Adrenal gland (tissue), 19 donors: ENCODE measurements around the gene PCSK1N. TPM values are rescaled to one million over a fixed set of nuclear protein-coding genes. Genes with fewer than 3 reads are reported as not detected.
"Not testable (repeated sequence)": the region's sequence is repeated elsewhere in the genome, so short reads cannot be mapped to it uniquely, and the experiment has no call there.

Experiments used
- DNase-seq, 7 donors: peaks; one replicate each; pipeline ENCODE4 v3.0.0-alpha.2; 2019 to 2020
- H3K27ac ChIP-seq, 5 donors: fragments of 200-600 bp; sonication (generic) in 4 of 5; 1 replicate in 3 of 5; 2 replicates in 2 of 5; pipeline versions ENCODE4 v1.5.1 to v1.8.0; 2016 to 2020; ENCODE audit warnings: mild to moderate bottlenecking in 1 of 5
- H3K27me3 ChIP-seq: fragments of 200-600 bp; 2 replicates; pipeline ENCODE4 v1.8.0; 2021
- H3K36me3 ChIP-seq, 2 donors: fragments of 200-600 bp; replicated peaks in 1 of 2; 1 replicate in 1 of 2; 2 replicates in 1 of 2; pipeline versions ENCODE4 v1.5.1 to v1.8.0; 2018 to 2022
- H3K4me1 ChIP-seq, 2 donors: fragments of 200-600 bp; replicated peaks in 1 of 2; 1 replicate in 1 of 2; 2 replicates in 1 of 2; pipeline versions ENCODE4 v1.5.1 to v1.8.0; 2018 to 2021
- H3K4me3 ChIP-seq, 4 donors: fragments of 200-600 bp; sonication (generic) in 3 of 4; one replicate each; pipeline ENCODE4 v1.5.1; 2016 to 2018
- H3K9me3 ChIP-seq, 3 donors: fragments of 200-600 bp; sonication (generic) in 1 of 3; replicated peaks in 1 of 3; 1 replicate in 2 of 3; 2 replicates in 1 of 3; pipeline versions ENCODE4 v1.5.1 to v1.8.0; 2016 to 2021
- POLR2A ChIP-seq, 2 donors: fragments of 450-650 bp; IDR thresholded peaks; one replicate each; pipeline ENCODE4 v1.6.1; 2017; ENCODE audit warnings: antibody characterized with exemption in 2 of 2, mild to moderate bottlenecking in 2 of 2, moderate library complexity in 1 of 2
- WGBS, 4 donors: extraction: QIAGEN DNeasy Blood & Tissue Kit in 2 of 4; methylation state at CpG; one replicate each; pipeline versions ENCODE4 v1.1.5 to v1.1.7; 2013 to 2017; 5-methylcytosine and 5-hydroxymethylcytosine counted together
- intact Hi-C, 2 donors: fragments of 100-400 bp; cut with DNase I; formaldehyde crosslinking; loops; one replicate each; pipeline versions ENCODE4 v1.14.1 to v1.15.0; 2022 to 2023
- long read RNA-seq, 10 donors: library from polyadenylated mRNA in 3 of 10; unstranded in 2 of 10; stranded (forward) in 1 of 10; transcript quantifications; one replicate each; pipeline ENCODE4 v2.0.0 and lab custom pipeline, GENCODE V29; 2021 to 2026
- polyA plus RNA-seq, 3 donors: library from polyadenylated mRNA; stranded (reverse); fragments of 200-250 nt in 2 of 3; fragments of 350-450 nt in 1 of 3; fragmentation: Illumina TruSeq in 1 of 3; extraction: RNeasy Lipid Tissue Mini Kit (QIAGEN cat#74804) in 1 of 3; gene quantifications; one replicate each; pipeline ENCODE4 v1.2.3, GENCODE V29; 2013 to 2014
- total RNA-seq, 9 donors: library from RNA; depleted of rRNA in 4 of 9; stranded (reverse); fragments of >200 nt in 4 of 9; fragments of 120-200 nt in 1 of 9; fragmentation: NEBNext Ultra II Directional in 1 of 9; extraction: Animal tissue kit (Norgen Biotek cat#: 25700) in 1 of 9; gene quantifications; one replicate each; pipeline versions ENCODE4 v1.1.0 to v1.2.4, GENCODE V29; 2013 to 2023
- TF ChIP-seq, protein P1 (sequence below), 6 experiments: fragments of 450-650 bp in 4 of 6; fragments of 200-600 bp in 2 of 6; sonication (generic) in 1 of 6; IDR thresholded peaks; 1 replicate in 5 of 6; 2 replicates in 1 of 6; pipeline versions ENCODE4 v1.5.1 to v1.8.0; 2016 to 2021; ENCODE audit warnings: antibody characterized with exemption in 6 of 6, mild to moderate bottlenecking in 2 of 6, moderate library complexity in 1 of 6
- donor health status: healthy with polysubstance abuse.
- donor health status: Bipolar disorder and iron deficiency.
- donor health status: DM: yes; HTN: yes; CAD: no.
- donor health status: DM: no; HTN: no; CAD: no.
- donor health status: DM: no; HTN: no; CAD: no.
- donor health status: DM: yes; HTN: yes; CAD: no.

The PCSK1N gene, protein sequence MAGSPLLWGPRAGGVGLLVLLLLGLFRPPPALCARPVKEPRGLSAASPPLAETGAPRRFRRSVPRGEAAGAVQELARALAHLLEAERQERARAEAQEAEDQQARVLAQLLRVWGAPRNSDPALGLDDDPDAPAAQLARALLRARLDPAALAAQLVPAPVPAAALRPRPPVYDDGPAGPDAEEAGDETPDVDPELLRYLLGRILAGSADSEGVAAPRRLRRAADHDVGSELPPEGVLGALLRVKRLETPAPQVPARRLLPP
- total RNA-seq (100 to 1,000 TPM in 1 of 9 donors, 10 to 100 TPM in 2, 1 to 10 TPM in 5, under 1 TPM in 1; 0.97 to 151 (median 7.0) TPM), polyA plus RNA-seq (100 to 1,000 TPM in 2 of 3 donors, under 1 TPM in 1; 0.24 to 297 (median 113) TPM)
- long read RNA-seq, donor 1, partial matches to known transcripts: 0 of 1 reads
- long read RNA-seq, donor 1, other reads (novel, unspliced or antisense): 0 of 1 reads
- long read RNA-seq, donor 2, partial matches to known transcripts: 0 of 1 reads
- long read RNA-seq, donor 2, other reads (novel, unspliced or antisense): 0 of 1 reads
- long read RNA-seq, donor 3, transcript PCSK1N-201 (3 exons, 1,050 nt): major isoform, 12 of 12 reads
- long read RNA-seq, donor 3, partial matches to known transcripts: 0 of 12 reads
- long read RNA-seq, donor 3, other reads (novel, unspliced or antisense): 0 of 12 reads
- long read RNA-seq, donor 4, partial matches to known transcripts: 0 of 3 reads
- long read RNA-seq, donor 4, other reads (novel, unspliced or antisense): 0 of 3 reads
- long read RNA-seq, donor 5, partial matches to known transcripts: 0 of 2 reads
- long read RNA-seq, donor 5, other reads (novel, unspliced or antisense): 0 of 2 reads
- long read RNA-seq, donor 6, transcript PCSK1N-201 (3 exons, 1,050 nt): major isoform, 101 of 113 reads
- long read RNA-seq, donor 6, partial matches to known transcripts: 11 of 113 reads
- long read RNA-seq, donor 6, other reads (novel, unspliced or antisense): 1 of 113 reads
- long read RNA-seq, donor 7, partial matches to known transcripts: 0 of 1 reads
- long read RNA-seq, donor 7, other reads (novel, unspliced or antisense): 0 of 1 reads
- long read RNA-seq, donor 8, transcript PCSK1N-201 (3 exons, 1,050 nt): major isoform, 9 of 9 reads
- long read RNA-seq, donor 8, partial matches to known transcripts: 0 of 9 reads
- long read RNA-seq, donor 8, other reads (novel, unspliced or antisense): 0 of 9 reads
- long read RNA-seq, donor 9, partial matches to known transcripts: 0 of 2 reads
- long read RNA-seq, donor 9, other reads (novel, unspliced or antisense): 0 of 2 reads
- long read RNA-seq, donor 10, transcript PCSK1N-201 (3 exons, 1,050 nt): major isoform, 13 of 13 reads
- long read RNA-seq, donor 10, partial matches to known transcripts: 0 of 13 reads
- long read RNA-seq, donor 10, other reads (novel, unspliced or antisense): 0 of 13 reads

DNA sequence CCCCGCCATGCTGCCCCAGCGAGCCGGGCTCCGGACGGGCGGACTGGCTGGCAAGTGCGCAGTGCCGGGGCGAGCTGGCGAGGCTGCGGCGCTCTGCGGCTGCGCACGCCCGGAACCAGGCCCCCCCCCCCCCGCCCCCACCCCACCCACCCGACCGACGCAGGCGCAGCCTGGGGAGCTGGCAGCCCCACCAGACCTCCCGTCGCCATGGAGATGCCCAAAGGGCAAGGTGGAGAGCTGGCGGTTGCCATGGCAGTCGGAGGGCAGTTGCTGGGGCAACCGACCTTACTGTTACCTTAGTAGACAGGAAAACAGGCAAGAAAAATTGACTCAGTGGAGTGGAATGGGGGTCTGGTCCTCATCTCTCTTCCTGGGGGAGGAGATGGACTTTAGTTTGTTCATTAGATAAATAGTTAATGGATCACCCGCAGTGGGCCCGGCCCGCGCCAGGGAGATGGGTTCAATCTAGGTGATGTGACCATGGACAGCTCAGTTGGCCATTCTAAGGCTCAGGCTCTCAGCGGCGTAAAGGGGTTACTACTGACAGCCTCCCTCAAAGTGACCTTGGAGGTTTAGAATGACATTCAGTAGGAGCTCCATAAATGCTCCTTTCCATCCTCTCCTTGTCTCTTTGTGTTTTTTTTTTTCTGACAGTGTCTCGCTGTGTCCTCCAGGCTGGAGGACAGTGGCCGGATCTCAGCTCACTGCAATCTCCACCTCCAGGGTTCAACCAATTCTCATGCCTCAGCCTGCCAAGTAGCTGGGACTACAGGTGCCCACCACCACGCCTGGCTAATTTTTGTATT is at the start of gene PCSK1N:
Gene PCSK1N, minus strand, starts transcription at position 87 of the 806 bp plus-strand sequence. Its CDS starts 78 bp downstream, at position 9.
- Histone ChIP-seq H3K4me1 (no peaks in the 10 kb centered on the region), H3K9me3 (no peaks in the 10 kb centered on the region), H3K36me3 (no peaks in the 10 kb centered on the region), H3K4me3 (peak within 1 kb of the TSS in 1 of 4 donors; percentile 26), H3K27me3 (peaks cover 43% of the 10 kb centered on the region), H3K27ac (no peak within 1 kb of the TSS)
- intact Hi-C loops: no loop called here
- 18 to 65% (median 41%) methylated on average over 10 to 33 of the region's 35 CpGs for WGBS, 4 donors
- DNase-seq: peak in 1 of 7 donors; percentile 84
- TF ChIP-seq, protein P1, sequence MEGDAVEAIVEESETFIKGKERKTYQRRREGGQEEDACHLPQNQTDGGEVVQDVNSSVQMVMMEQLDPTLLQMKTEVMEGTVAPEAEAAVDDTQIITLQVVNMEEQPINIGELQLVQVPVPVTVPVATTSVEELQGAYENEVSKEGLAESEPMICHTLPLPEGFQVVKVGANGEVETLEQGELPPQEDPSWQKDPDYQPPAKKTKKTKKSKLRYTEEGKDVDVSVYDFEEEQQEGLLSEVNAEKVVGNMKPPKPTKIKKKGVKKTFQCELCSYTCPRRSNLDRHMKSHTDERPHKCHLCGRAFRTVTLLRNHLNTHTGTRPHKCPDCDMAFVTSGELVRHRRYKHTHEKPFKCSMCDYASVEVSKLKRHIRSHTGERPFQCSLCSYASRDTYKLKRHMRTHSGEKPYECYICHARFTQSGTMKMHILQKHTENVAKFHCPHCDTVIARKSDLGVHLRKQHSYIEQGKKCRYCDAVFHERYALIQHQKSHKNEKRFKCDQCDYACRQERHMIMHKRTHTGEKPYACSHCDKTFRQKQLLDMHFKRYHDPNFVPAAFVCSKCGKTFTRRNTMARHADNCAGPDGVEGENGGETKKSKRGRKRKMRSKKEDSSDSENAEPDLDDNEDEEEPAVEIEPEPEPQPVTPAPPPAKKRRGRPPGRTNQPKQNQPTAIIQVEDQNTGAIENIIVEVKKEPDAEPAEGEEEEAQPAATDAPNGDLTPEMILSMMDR (IDR thresholded peaks at IDR 0.05): no peak
- TF ChIP-seq POLR2A (IDR thresholded peaks at IDR 0.05): no peak

DNA sequence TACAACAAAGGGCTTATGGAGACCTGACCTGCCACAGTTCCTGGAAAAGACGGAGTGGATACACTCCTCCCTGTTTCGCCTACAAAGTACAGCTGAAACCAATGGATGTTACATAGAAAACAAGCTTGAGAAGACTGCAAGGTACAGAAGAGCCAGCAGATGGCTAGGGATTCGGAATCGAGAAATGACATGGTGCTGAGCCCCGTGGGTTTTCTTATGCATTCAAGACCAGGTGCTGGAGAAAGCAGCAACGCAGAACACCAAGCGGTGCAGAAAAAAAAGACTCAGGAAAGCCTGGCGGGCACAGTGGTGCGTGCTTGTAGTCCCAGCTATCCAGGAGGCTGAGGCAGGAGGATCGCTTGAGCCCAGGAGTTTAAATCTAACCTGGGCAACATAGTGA is 48.3 kb upstream of the PCSK1N start:
- intact Hi-C loops: no loop called here
- no peaks in the 10 kb centered on the region for H3K9me3 ChIP-seq
- H3K36me3 ChIP-seq: no peaks in the 10 kb centered on the region
- H3K27ac ChIP-seq: no peak overlapping the region
- WGBS, 4 donors: 71 to 79% (median 73%) methylated on average over 9 to 10 of the region's 10 CpGs
- TF ChIP-seq, protein P1 (IDR thresholded peaks at IDR 0.05): no peak
- no peak for TF ChIP-seq POLR2A (IDR thresholded peaks at IDR 0.05)
- no peaks in the 10 kb centered on the region for H3K4me1 ChIP-seq
- no peaks in the 10 kb centered on the region for H3K27me3 ChIP-seq
- no peak overlapping the region for H3K4me3 ChIP-seq
- DNase-seq: no peak

- WGBS, 4 donors: 46 to 75% (median 60%) methylated on average over 4 of the region's 4 CpGs
- H3K36me3 ChIP-seq, intact Hi-C loops, H3K27me3 ChIP-seq, DNase-seq, H3K9me3 ChIP-seq, H3K4me1 ChIP-seq, H3K27ac ChIP-seq, H3K4me3 ChIP-seq: not testable (repeated sequence)
These were observed 41.5 kb upstream of the PCSK1N start for GRCh38 chrX:48876944-48877343.

DNA sequence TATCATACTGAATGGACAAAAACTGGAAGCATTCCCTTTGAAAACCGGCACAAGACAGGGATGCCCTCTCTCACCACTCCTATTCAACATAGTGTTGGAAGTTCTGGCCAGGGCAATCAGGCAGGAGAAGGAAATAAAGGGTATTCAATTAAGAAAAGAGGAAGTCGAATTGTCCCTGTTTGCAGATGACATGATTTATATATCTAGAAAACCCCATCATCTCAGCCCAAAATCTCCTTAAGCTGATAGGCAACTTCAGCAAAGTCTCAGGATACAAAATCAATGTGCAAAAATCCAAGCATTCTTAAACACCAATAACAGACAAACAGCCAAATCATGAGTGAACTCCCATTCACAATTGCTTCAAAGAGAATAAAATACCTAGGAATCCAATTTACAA is 36.6 kb upstream of the PCSK1N start:
- H3K27ac ChIP-seq, intact Hi-C loops, H3K4me3 ChIP-seq, H3K27me3 ChIP-seq, H3K4me1 ChIP-seq, DNase-seq, H3K9me3 ChIP-seq, H3K36me3 ChIP-seq: not testable (repeated sequence)
- WGBS, 4 donors: 34 to 64% (median 41%) methylated on average over 1 to 2 of the region's 2 CpGs
